A549 (cell line): ENCODE measurements around the gene MAP4K4. TPM values are rescaled to one million over a fixed set of nuclear protein-coding genes. Genes with fewer than 3 reads are reported as not detected.

Source experiments
- ATAC-seq, 2 experiments: fragments of 200-7000 bp in 1 of 2; fragments of >200 bp in 1 of 2; cut with Nextera tagmentation in 1 of 2; cut with Tn5 transposase in 1 of 2; 3 replicates each; pipeline versions ENCODE4 v1.8.0 to v1.9.1; 2018 to 2020; ENCODE audit warnings: mild to moderate bottlenecking in 1 of 2, moderate library complexity in 1 of 2
- CTCF ChIA-PET: fragments of 300-600 bp; sonication (Branson Sonifier 250); formaldehyde crosslinking; extraction: SDS; loops from one replicate; lab custom pipeline; 2021; ENCODE audit warnings: antibody characterized with exemption, inconsistent platforms; lab: Yijun Ruan, JAX
- POLR2A ChIA-PET: fragments of 350-600 bp; formaldehyde crosslinking; extraction: SDS; loops from one replicate; lab custom pipeline; 2021; ENCODE audit warnings: antibody characterized with exemption, inconsistent platforms; lab: Yijun Ruan, JAX
- DNase-seq, 2 experiments: peaks; one replicate each; pipeline versions ENCODE4 v3.0.0 to v3.0.0-alpha.2; 2011 to 2016; ENCODE audit warnings: low read depth in 1 of 2, low spot score in 1 of 2
- FAIRE-seq: peaks from 2 replicates; lab custom pipeline; 2011; peaks lifted over from hg19 to GRCh38; lab: Jason Lieb, UNC
- H3K27ac ChIP-seq, 2 experiments: fragments of >200 bp; sonication (Bioruptor Twin); formaldehyde crosslinking; 3 replicates each; pipeline ENCODE4 v1.5.1; 2016 to 2017
- H3K4me1 ChIP-seq: fragments of >200 bp; sonication (Bioruptor Twin); formaldehyde crosslinking; 3 replicates; pipeline ENCODE4 v1.6.1; 2016
- H3K4me2 ChIP-seq: fragments of >200 bp; sonication (Bioruptor Twin); formaldehyde crosslinking; 3 replicates; pipeline ENCODE4 v1.6.1; 2016
- H3K4me3 ChIP-seq: fragments of >200 bp; sonication (Bioruptor Twin); formaldehyde crosslinking; 3 replicates; pipeline ENCODE4 v1.5.1; 2016
- H3K9me3 ChIP-seq: fragments of >200 bp; sonication (Bioruptor Twin); formaldehyde crosslinking; 3 replicates; pipeline ENCODE4 v1.6.1; 2016
- CBX2 ChIP-seq: fragments of 200-600 bp; sonication (generic); IDR thresholded peaks from 2 replicates; pipeline ENCODE4 v1.6.1; 2016; ENCODE audit warnings: low read depth, mild to moderate bottlenecking, borderline replicate concordance
- CHD2 ChIP-seq: fragments of 150-350 bp; IDR thresholded peaks from 2 replicates; pipeline ENCODE4 v1.6.1; 2014; ENCODE audit warnings: low read length; ENCODE audit not compliant: partially characterized antibody
- EP300 ChIP-seq, 2 experiments: fragments of >200 bp; sonication (Bioruptor Twin); formaldehyde crosslinking; IDR thresholded peaks; 2 replicates in 1 of 2; 3 replicates in 1 of 2; pipeline ENCODE4 v1.6.1; 2016 to 2017
- ESRRA ChIP-seq: fragments of 150-350 bp; IDR thresholded peaks from 2 replicates; pipeline ENCODE4 v1.6.1; 2014; ENCODE audit warnings: mild to moderate bottlenecking, low read length, borderline replicate concordance
- GATA3 ChIP-seq: IDR thresholded peaks from 2 replicates; pipeline ENCODE4 v1.6.1; 2012; ENCODE audit warnings: borderline replicate concordance
- HOXB13 ChIP-seq: fragments of 250-450 bp; sonication (Bioruptor Pico); IDR thresholded peaks from 2 replicates; pipeline ENCODE4 v1.5.0; 2020; ENCODE audit warnings: low read depth, mild to moderate bottlenecking, moderate library complexity
- JUNB ChIP-seq: fragments of >200 bp; sonication (Bioruptor Twin); formaldehyde crosslinking; IDR thresholded peaks from 2 replicates; pipeline ENCODE4 v1.6.1; 2016
- KDM1A ChIP-seq: fragments of 200-600 bp; sonication (generic); IDR thresholded peaks from 2 replicates; pipeline ENCODE4 v1.6.1; 2016; ENCODE audit warnings: low read depth, mild to moderate bottlenecking
- MAZ ChIP-seq: fragments of 150-350 bp; IDR thresholded peaks from 2 replicates; pipeline ENCODE4 v1.6.1; 2014; ENCODE audit warnings: antibody characterized with exemption, low read depth, low read length, borderline replicate concordance
- NFE2L2 ChIP-seq: fragments of 150-350 bp; conservative IDR thresholded peaks from 2 replicates; pipeline ENCODE4 v1.6.1; 2014; ENCODE audit warnings: low read length
- NPAS2 ChIP-seq: fragments of 250-450 bp; sonication (Bioruptor Pico); IDR thresholded peaks from 2 replicates; pipeline ENCODE4 v1.8.0; 2022; ENCODE audit warnings: mild to moderate bottlenecking, moderate library complexity, borderline replicate concordance
- NR3C1 ChIP-seq: fragments of >200 bp; sonication (Bioruptor Twin); formaldehyde crosslinking; IDR thresholded peaks from 3 replicates; pipeline ENCODE4 v1.6.1; 2017
- PHF8 ChIP-seq: fragments of 200-600 bp; sonication (generic); IDR thresholded peaks from 2 replicates; pipeline ENCODE4 v1.6.1; 2016; ENCODE audit warnings: low read depth, mild to moderate bottlenecking, antibody characterized with exemption, moderate library complexity, borderline replicate concordance
- POLR2A ChIP-seq: IDR thresholded peaks from 2 replicates; pipeline ENCODE4 v1.6.1; 2012; ENCODE audit warnings: mild to moderate bottlenecking, low read length
- RAD21 ChIP-seq, 2 experiments: fragments of >200 bp in 1 of 2; sonication (Bioruptor Twin) in 1 of 2; formaldehyde crosslinking in 1 of 2; IDR thresholded peaks in 1 of 2; conservative IDR thresholded peaks in 1 of 2; 2 replicates in 1 of 2; 3 replicates in 1 of 2; pipeline ENCODE4 v1.6.1; 2012 to 2018; ENCODE audit warnings: inconsistent platforms in 1 of 2
- RARB ChIP-seq: fragments of 250-450 bp; sonication (Bioruptor Pico); IDR thresholded peaks from 2 replicates; pipeline ENCODE4 v1.8.0; 2021; ENCODE audit warnings: mild to moderate bottlenecking, moderate library complexity
- RFX5 ChIP-seq: fragments of 450-650 bp; IDR thresholded peaks from 2 replicates; pipeline ENCODE4 v1.7.1; 2014; ENCODE audit warnings: antibody characterized with exemption, mild to moderate bottlenecking, moderate library complexity
- SMC3 ChIP-seq: fragments of >200 bp; sonication (Bioruptor Twin); formaldehyde crosslinking; IDR thresholded peaks from 3 replicates; pipeline ENCODE4 v1.6.1; 2018; ENCODE audit warnings: inconsistent platforms
- TP53 ChIP-seq: fragments of 250-450 bp; sonication (Bioruptor Pico); IDR thresholded peaks from 2 replicates; pipeline ENCODE4 v1.5.0; 2021; ENCODE audit warnings: mild to moderate bottlenecking, moderate library complexity
- ZFP36 ChIP-seq: fragments of 450-650 bp; IDR thresholded peaks from 2 replicates; pipeline ENCODE4 v1.6.1; 2014; ENCODE audit warnings: borderline replicate concordance; ENCODE audit not compliant: partially characterized antibody
- ZSCAN20 ChIP-seq: fragments of 250-450 bp; sonication (Bioruptor Pico); IDR thresholded peaks from 2 replicates; pipeline ENCODE4 v1.8.0; 2022; ENCODE audit warnings: mild to moderate bottlenecking, moderate library complexity
- WGBS: methylation state at CpG from one replicate; pipeline ENCODE4 v1.1.6; 2017; ENCODE audit errors: missing lambda C conversion rate; 5-methylcytosine and 5-hydroxymethylcytosine counted together
- polyA plus RNA-seq, 4 experiments: library from polyadenylated mRNA; depleted of rRNA in 3 of 4; stranded (reverse); fragments of >200 nt; fragmentation: RNase III in 1 of 4; extraction: RNeasy Plus Mini Kit Qiagen cat#74134 plus additional on column Dnase treatment in 1 of 4; gene quantifications; 2 replicates in 3 of 4; 3 replicates in 1 of 4; pipeline ENCODE4 v1.2.3, GENCODE V29; 2011 to 2017
- TF ChIP-seq, protein P1 (sequence below): fragments of >200 bp; sonication (Bioruptor Twin); formaldehyde crosslinking; IDR thresholded peaks from 2 replicates; pipeline ENCODE4 v1.6.1; 2016
- TF ChIP-seq, protein P2 (sequence below): fragments of 250-450 bp; sonication (Bioruptor Pico); IDR thresholded peaks from 2 replicates; pipeline ENCODE4 v1.5.0; 2020; ENCODE audit warnings: low read depth, mild to moderate bottlenecking, moderate library complexity
- TF ChIP-seq, protein P3 (sequence below): IDR thresholded peaks from 2 replicates; pipeline ENCODE4 v1.6.1; 2012
- TF ChIP-seq, protein P4 (sequence below): fragments of 200-600 bp; sonication (generic); IDR thresholded peaks from 2 replicates; pipeline ENCODE4 v1.6.1; 2016; ENCODE audit warnings: antibody characterized with exemption, mild to moderate bottlenecking, moderate library complexity
- TF ChIP-seq, protein P5 (sequence below): fragments of 250-450 bp; sonication (Bioruptor Pico); IDR thresholded peaks from 2 replicates; pipeline ENCODE4 v1.5.0; 2021; ENCODE audit warnings: mild to moderate bottlenecking, moderate library complexity, borderline replicate concordance
- TF ChIP-seq, protein P6 (sequence below): IDR thresholded peaks from 2 replicates; pipeline ENCODE4 v1.6.1; 2012; ENCODE audit warnings: low read depth, borderline replicate concordance

The MAP4K4 gene
- polyA plus RNA-seq, 2 of the 4 experiments (the other 2 are of a cell fraction) = 61.9 to 82.2 TPM

DNA sequence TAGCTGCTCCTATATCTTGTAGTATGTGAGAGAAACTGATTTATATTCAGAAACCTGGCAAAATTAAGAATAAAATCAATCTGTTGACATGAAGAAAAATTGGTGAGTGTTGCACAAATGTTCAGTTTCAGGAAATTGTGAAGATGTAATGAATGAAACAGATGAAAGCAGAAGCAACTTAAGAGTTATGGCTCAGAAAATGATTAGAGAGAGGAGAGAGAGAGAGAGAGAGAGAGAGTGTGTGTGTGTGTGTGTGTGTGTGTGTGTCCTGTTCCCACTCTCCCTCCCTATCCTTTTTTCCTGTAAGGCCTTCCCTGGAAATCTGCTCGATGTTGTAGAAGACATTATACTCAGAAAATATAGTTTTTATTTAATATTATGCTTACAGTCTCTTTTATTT is 31.4 kb downstream of the MAP4K4 start:
- POLR2A ChIA-PET = no interaction called here
- CTCF ChIA-PET = interaction anchor here (1.3 to 2.2 kb wide), 3 partner anchors 12 to 211 kb away, joined by 3 to 7 read pairs (median 6); no protein-coding TSS in a partner anchor
- DNase-seq (no peak), ATAC-seq (no peak), FAIRE-seq (no peak)
- no peak overlapping the region for H3K4me2 ChIP-seq
- no peak overlapping the region for H3K4me3 ChIP-seq
- H3K27ac ChIP-seq = no peak overlapping the region
- WGBS = 53% methylated on average over 1 of the region's 1 CpG
- peaks cover 18% of the 10 kb centered on the region; the same call in 2 of the 3 replicates for H3K4me1 ChIP-seq
- TF ChIP-seq, protein P1, sequence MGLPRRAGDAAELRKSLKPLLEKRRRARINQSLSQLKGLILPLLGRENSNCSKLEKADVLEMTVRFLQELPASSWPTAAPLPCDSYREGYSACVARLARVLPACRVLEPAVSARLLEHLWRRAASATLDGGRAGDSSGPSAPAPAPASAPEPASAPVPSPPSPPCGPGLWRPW = no peak
- TF ChIP-seq KDM1A (no peak), NR3C1 (no peak), EP300 (IDR thresholded peaks at IDR 0.05) (no peak), RARB (CRISPR knock-in tag) (no peak), SMC3 (no peak), NFE2L2 (no peak), ZFP36 (no peak), MAZ (no peak), RFX5 (no peak), HOXB13 (CRISPR knock-in tag) (no peak), TP53 (CRISPR knock-in tag) (no peak), ESRRA (no peak), GATA3 (no peak), POLR2A (no peak), PHF8 (no peak), CBX2 (no peak)
- TF ChIP-seq, protein P2, sequence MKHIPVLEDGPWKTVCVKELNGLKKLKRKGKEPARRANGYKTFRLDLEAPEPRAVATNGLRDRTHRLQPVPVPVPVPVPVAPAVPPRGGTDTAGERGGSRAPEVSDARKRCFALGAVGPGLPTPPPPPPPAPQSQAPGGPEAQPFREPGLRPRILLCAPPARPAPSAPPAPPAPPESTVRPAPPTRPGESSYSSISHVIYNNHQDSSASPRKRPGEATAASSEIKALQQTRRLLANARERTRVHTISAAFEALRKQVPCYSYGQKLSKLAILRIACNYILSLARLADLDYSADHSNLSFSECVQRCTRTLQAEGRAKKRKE (CRISPR knock-in tag) = no peak
- TF ChIP-seq, protein P3, sequence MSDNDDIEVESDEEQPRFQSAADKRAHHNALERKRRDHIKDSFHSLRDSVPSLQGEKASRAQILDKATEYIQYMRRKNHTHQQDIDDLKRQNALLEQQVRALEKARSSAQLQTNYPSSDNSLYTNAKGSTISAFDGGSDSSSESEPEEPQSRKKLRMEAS = no peak
- TF ChIP-seq, protein P4, sequence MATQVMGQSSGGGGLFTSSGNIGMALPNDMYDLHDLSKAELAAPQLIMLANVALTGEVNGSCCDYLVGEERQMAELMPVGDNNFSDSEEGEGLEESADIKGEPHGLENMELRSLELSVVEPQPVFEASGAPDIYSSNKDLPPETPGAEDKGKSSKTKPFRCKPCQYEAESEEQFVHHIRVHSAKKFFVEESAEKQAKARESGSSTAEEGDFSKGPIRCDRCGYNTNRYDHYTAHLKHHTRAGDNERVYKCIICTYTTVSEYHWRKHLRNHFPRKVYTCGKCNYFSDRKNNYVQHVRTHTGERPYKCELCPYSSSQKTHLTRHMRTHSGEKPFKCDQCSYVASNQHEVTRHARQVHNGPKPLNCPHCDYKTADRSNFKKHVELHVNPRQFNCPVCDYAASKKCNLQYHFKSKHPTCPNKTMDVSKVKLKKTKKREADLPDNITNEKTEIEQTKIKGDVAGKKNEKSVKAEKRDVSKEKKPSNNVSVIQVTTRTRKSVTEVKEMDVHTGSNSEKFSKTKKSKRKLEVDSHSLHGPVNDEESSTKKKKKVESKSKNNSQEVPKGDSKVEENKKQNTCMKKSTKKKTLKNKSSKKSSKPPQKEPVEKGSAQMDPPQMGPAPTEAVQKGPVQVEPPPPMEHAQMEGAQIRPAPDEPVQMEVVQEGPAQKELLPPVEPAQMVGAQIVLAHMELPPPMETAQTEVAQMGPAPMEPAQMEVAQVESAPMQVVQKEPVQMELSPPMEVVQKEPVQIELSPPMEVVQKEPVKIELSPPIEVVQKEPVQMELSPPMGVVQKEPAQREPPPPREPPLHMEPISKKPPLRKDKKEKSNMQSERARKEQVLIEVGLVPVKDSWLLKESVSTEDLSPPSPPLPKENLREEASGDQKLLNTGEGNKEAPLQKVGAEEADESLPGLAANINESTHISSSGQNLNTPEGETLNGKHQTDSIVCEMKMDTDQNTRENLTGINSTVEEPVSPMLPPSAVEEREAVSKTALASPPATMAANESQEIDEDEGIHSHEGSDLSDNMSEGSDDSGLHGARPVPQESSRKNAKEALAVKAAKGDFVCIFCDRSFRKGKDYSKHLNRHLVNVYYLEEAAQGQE = no peak
- H3K9me3 ChIP-seq = no peaks in the 10 kb centered on the region

DNA sequence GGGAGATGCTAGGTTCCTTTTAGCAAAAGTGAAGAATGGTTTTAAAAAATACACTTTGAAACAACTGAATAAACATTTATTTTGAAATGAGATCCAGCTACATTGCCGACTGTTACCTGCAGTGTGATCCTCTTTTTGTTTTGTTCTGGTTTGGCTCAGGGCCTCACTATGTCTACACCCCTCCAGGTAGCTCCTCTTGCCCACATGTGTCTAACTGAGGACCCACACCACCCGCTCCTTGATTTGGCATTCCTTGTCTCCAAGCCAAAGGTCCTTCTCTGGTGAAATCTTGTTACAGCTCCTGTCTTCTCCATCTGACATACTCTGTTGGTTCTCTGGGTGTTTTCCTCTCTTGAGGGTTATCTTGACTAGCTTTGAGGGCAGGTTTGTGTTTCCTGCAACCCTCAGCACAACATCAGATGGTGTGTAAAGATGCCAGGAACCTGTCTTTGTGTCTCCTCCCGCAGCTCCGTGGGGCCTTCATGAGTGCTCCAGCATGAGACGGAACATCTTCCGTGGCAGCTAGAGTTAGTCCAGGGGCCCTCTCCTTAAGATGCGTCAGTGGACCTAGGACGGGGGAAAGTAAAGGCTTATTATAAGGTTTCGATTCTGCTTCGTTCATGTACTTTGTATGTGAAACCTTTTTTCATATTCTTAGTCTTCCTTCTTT is 32.1 kb downstream of the MAP4K4 start:
- ChIA-PET CTCF (interaction anchor here (0.8 to 1.7 kb wide), 3 partner anchors 11 to 212 kb away, joined by 3 to 6 read pairs (median 3); no protein-coding TSS in a partner anchor), POLR2A (no interaction called here)
- Histone ChIP-seq H3K27ac (no peak overlapping the region), H3K4me1 (peaks cover 26% of the 10 kb centered on the region), H3K9me3 (no peaks in the 10 kb centered on the region), H3K4me3 (no peak overlapping the region), H3K4me2 (no peak overlapping the region)
- WGBS = 93% methylated on average over 10 of the region's 10 CpGs
- ATAC-seq = no peak
- no peak for DNase-seq
- TF ChIP-seq RFX5 (no peak), RAD21 (conservative IDR thresholded peaks at IDR 0.05 in 1 of 2, IDR thresholded peaks at IDR 0.05 in 1 of 2) (no peak), NPAS2 (no peak), MAZ (no peak), CHD2 (no peak), ZSCAN20 (CRISPR knock-in tag) (no peak), NFE2L2 (no peak), JUNB (no peak)
- TF ChIP-seq, protein P5, sequence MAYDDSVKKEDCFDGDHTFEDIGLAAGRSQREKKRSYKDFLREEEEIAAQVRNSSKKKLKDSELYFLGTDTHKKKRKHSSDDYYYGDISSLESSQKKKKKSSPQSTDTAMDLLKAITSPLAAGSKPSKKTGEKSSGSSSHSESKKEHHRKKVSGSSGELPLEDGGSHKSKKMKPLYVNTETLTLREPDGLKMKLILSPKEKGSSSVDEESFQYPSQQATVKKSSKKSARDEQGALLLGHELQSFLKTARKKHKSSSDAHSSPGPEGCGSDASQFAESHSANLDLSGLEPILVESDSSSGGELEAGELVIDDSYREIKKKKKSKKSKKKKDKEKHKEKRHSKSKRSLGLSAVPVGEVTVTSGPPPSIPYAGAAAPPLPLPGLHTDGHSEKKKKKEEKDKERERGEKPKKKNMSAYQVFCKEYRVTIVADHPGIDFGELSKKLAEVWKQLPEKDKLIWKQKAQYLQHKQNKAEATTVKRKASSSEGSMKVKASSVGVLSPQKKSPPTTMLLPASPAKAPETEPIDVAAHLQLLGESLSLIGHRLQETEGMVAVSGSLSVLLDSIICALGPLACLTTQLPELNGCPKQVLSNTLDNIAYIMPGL (CRISPR knock-in tag) = no peak
- TF ChIP-seq, protein P6, sequence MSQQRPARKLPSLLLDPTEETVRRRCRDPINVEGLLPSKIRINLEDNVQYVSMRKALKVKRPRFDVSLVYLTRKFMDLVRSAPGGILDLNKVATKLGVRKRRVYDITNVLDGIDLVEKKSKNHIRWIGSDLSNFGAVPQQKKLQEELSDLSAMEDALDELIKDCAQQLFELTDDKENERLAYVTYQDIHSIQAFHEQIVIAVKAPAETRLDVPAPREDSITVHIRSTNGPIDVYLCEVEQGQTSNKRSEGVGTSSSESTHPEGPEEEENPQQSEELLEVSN = no peak
- no peak for FAIRE-seq
